T47D (cell line): Measurements from ENCODE around the gene NOTCH4.
"Not testable (repeated sequence)": the region's sequence is repeated elsewhere in the genome, so short reads cannot be mapped to it uniquely, and the experiment has no call there.

ENCODE experiments used
- DNase-seq, 2 experiments: peaks; one replicate each; pipeline versions ENCODE4 v3.0.0 to v3.0.0-alpha.2; 2011 to 2012; ENCODE audit warnings: low read depth in 1 of 2, low spot score in 1 of 2
- JUND ChIP-seq: IDR thresholded peaks from 2 replicates; pipeline ENCODE4 v1.6.1; 2012; ENCODE audit warnings: low read depth
- in situ Hi-C: cut with HindIII; loops from 2 replicates; pipeline ENCODE4 v1.10.0; 2016; ENCODE audit warnings: low sequenced_read_pairs, low pct_unique_long_range_greater_than_20kb

The NOTCH4 gene

DNA sequence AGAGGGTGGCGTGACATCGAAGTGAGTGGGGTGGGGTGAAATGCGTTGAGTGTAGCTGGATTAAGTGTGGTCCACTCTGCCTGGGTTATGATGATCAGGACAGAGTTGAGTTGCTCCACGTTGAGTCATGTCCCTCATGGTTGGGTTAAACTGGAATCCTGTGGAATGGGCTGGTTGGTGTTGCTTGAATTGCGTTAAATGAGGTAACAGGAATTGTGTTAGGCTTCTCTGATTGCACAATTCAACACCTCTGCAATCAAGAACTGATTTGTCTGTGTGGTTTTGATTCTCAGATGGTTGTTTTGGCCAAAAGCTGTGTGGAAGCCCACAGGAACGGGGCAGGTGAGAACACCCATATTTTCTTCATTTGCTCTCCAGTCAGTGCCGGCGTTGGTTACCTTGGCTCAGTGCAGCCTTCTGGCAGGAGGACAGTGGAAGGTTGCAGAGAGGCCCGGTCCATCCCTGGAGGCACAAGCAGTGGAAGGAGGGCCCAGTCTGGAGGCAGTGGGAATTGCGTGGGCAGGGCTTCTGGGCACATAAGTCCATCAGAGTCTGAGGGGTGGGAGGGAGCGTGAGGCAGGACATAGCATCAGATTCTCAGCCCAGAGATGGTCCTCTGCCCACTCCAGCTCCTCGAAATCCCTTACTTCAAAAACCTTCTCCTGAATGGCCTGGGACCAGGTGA, 11.6 kb downstream of the NOTCH4 start:
- in situ Hi-C loops, result no loop called here
- no peak for DNase-seq
- TF ChIP-seq JUND, result no peak

DNA sequence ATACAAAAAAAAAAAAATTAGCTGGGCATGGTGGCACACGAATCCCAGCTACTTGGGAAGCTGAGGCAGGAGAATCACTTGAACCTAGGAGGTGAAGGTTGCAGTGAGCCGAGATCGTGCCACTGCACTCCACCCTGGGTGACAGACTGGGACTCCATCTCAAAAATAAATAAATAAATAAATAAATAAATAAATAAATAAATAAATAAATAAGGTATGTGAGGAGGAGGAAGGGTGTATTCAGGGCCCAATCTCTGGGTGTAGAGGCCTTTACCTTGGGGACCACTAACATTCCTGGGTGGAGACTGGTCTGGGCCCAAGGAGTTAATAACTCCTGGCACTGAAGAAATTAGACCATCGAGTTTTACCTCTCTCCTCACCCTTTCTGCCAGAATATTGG, 12.4 kb downstream of the NOTCH4 start:
- DNase-seq, in situ Hi-C loops: not testable (repeated sequence)

DNA sequence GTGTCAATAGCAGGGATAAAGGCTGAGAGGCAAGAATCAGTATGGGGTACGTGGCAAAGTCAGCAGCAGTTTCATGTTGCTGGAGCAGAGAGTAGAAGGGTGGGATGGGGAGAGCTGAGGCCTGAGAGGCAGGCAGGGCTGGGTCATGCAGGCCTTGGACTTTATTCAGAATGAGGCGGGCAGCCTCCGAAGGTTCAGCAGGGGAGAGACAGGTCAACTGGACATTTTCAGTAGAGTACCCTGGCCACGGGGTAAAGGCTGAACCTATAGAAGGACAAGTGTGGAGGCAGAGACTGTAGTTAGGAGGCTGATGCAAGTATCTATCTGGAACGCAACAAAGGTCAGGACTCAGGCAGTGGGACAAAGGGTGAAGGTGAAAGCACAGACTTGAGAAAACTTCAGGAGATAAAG, 13.7 kb downstream of the NOTCH4 start:
- no peak for TF ChIP-seq JUND
- DNase-seq, result no peak
- in situ Hi-C loops, result no loop called here

DNA sequence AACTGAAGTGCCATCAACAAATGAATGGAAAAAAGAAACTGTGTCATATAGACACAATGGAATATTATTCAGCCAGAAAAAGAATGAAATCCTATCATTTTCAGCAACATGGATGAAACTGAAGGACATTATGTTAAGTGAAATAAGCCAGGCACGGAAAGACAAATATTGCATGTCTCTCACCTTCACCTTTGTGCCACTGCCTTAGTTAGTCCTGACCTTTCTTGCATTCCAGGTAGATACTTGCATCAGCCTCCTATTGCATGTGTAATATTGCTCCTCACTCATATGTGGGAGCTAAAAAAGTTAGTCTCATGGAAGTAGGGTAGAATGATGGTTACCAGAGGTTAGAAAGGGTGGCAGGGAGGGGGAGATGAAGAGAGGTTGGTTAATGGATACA, 14.9 kb downstream of the NOTCH4 start:
- no peak for DNase-seq
- no peak for TF ChIP-seq JUND
- in situ Hi-C loops, result no loop called here

DNA sequence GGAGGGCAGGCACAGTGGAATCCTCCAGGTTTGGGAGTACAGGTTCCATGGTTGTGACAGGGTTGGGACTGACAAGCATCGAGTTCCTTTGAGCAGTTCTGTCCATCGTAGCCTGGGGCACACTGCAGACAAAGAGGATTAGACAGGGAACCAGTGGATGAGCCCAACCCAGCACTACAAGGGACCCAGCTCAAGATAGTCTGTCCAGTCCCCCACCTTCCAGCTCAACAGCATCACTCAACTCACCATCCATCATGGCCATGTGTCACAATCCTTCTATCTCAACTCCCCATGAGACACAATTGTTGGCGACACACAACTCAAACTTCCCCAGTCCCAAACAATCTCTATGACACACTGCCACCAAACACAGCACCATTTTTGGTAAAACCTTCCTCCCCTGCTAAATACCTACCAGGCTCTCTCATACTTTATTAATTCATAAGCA, 19.6 kb downstream of the NOTCH4 start:
- no peak for TF ChIP-seq JUND
- in situ Hi-C loops, result no loop called here

DNA sequence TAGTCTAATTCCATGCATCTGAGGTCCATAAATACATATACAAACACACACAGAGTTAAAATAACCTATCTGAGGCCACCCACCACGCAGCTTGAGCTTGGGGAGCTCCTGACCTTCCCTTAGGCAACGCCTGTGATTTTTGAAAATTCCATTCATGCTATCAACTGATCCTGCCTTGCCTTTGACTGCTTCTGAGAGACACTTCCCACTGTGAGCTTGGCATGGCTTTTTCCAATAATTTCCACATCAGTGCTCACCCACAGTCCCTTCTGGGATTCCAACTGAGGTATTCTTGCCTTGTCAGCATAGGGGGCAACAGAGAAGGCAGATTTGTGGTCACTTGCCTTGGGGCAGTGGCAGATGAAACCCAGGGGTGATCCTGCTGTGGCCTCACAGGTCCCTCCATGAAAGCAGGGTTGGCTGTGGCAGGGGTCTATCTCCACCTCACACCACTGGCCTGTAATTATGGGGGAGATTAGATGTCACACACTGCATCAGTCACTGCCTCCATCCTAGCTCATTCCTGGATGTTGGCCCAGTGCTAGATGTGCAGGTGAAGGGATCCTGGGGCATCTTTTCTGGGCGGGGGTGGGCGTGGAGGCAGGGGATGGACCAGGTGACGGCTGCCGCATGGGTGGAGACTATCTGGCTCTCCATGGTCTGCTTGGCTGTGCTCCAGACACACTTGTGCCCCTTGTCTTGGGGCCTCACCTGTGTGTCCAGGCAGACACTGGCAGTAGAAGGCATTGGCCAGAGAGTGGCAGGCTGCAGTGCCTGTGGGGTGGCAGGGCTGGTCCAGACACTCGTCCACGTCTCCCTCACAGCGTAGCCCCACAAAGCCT, 20.2 kb downstream of the NOTCH4 start:
- no peak for TF ChIP-seq JUND
- in situ Hi-C loops, result no loop called here
- no peak for DNase-seq

More for the DNA sequence above, 19.6 kb downstream of the NOTCH4 start:
- DNase-seq, result no peak

DNA sequence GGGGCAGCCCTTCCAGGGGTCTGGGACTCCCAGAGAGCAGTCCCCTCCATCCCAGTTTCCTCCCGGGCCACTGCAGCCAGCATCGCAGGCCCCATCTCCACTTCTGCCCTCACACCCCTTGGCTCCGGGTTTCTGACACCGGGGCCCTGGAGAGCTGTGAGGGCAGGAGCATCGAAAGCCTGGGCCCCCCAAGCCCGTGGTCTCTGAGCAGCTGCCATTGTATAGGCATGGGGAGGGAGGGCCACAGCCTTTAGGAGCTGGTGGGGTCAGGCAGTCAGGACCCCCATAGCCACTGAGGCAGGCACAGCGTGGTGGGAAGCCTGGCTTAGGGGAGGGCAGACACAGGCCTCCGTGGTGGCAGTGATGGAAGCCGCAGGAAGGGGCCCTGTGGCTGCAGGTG, 21.7 kb downstream of the NOTCH4 start:
- DNase-seq, result no peak
- in situ Hi-C loops, result no loop called here
- TF ChIP-seq JUND, result no peak

DNA sequence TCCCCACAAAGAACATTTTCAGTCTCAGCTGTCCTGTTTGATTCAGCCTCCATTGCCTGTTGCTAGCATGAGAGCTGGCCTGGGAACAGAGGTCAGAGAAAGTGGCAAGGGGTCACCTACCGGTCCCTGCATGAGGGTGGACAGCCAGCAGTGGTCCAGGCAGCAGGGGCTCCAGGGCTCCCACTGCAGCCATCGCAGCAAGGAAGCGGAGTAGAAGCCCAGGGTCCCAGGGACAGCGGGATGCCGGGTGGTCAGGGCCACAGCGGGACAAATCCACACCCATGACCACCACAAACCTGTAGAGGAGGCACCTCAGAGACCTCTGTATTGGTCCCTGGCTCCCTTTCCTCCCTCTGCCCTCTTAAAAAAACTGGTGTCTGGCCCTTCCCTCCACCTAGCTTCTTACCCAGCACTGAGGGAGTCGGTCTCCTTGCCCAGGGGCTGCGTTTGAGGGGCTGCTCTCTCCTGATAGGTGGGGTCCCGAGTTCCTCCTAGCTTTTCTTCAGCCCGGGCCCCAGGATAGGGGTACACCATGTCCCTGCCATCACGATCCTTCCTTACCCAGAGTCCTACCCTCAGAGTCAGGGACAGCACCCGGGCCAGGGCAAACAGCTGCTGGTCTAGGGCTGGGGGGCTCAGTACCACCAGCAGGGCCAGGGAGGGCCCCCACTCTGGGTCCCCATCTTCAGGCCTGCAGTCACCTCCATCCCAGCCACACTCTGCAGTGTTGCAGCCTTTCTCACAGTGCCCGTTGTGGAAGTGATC, 23.0 kb downstream of the NOTCH4 start:
- TF ChIP-seq JUND, result no peak
- in situ Hi-C loops, result no loop called here

DNA sequence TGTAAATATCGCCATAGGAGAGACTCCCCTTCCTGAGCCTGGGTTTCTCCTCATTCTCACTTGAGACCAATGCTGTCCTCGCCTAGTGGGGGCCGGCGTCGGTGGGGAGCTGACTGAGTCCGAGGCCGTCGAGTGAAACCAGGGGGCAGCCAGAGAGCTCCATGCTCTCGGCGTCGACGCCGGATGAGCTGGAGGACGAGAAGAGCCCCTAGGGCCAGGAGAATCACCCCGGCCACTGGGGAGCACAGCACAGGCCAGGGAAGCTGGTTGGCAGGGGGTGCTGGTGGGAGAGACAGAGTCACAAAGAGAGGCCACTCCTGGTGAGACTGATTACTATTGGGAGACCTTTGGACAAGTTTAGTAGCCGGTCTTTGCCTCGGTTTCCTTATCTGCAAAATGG, 25.0 kb downstream of the NOTCH4 start:
- no peak for DNase-seq
- in situ Hi-C loops, result no loop called here
- no peak for TF ChIP-seq JUND

More for the DNA sequence above, 23.0 kb downstream of the NOTCH4 start:
- no peak for DNase-seq

DNA sequence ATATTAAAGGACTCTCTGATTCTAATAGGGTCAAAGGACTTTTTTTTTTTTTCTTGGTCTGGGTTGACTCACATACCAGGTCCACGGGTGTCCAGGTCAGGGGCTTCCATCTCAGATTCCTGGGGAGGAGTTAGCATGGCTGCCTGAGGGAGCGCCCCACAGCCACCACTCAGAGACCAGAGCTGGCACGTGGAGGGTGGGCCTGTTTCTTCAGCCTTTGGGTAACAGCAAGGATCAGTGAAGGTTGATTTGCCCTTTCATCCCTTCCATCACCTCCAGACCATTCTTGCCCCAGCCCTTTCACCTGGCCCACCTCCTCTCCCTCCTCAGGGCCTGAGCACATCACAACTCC, 25.5 kb downstream of the NOTCH4 start:
- no peak for DNase-seq
- in situ Hi-C loops, result no loop called here
- TF ChIP-seq JUND, result no peak

DNA sequence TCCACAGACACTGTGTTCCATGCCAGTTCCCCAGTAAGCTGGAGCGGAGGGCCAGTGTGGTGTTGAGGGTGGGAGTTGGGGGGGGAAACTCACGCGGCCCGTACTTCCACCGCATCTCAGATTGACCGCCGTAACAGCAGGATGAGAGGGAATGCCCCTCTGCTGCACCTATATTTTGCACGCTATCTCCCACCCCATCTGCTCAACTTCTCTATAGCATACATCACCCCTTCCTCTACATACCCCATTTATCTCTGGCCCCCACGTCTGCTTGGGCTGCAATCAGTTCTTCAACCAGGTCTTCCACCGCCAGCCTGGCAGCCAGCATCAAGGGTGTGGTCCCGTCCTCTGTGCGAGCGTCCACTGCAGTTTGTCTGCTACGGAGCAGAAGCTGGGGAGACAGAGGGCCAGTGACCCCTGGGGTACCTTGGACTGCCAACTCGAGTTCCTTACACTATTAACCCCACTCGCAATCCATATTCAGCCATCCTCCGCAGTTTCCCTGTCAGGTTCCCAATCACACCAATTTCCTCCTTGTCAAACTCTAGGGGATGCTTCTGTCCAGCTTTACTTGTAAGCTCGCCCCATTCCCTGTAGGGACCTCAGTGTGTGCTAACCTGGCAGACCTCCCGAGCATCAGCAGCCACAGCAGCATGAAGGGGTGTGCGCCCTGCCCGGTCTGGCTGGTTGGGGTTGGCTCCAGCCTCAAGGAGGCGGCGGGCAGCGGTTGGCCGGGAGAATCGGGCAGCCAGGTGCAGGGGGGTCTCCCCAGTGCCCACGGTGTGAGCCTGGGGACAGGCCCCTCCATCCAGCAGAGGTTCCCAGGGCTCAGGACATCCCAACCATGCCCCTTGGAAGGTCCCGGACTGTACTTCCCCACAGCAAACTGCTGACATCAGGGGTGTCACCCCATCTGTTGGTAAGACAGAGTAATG, 26.9 kb downstream of the NOTCH4 start:
- in situ Hi-C loops, result no loop called here
- TF ChIP-seq JUND, result no peak
- no peak for DNase-seq
